Islet precursor cell (in vitro differentiated cells): Measurements from ENCODE around the gene RBM17.
"Not testable (repeated sequence)": the region's sequence is repeated elsewhere in the genome, so short reads cannot be mapped to it uniquely, and the experiment has no call there.

Experiments used
- DNase-seq: peaks from one replicate; pipeline ENCODE4 v3.0.0-alpha.2; 2018

RBM17 gene

GRCh38 chr10:6058682-6059475 is 30.0 kb upstream of the RBM17 start:
- DNase-seq: peak; percentile 19

GRCh38 chr10:6059506-6059905 is 29.3 kb upstream of the RBM17 start:
- peak; percentile 4 for DNase-seq

- peak; percentile 5 for DNase-seq
Measured at GRCh38 chr10:6061056-6061455, 27.8 kb upstream of the RBM17 start.

GRCh38 chr10:6062101-6062771 is 26.6 kb upstream of the RBM17 start, which contains the start of gene IL2RA:
IL2RA (minus strand) TSS chr10:6062367; CDS start chr10:6062151, 216 bp downstream.
- peak; percentile 50 for DNase-seq

GRCh38 chr10:6064119-6064518 is 24.7 kb upstream of the RBM17 start:
- DNase-seq: peak; percentile 16

- not testable (repeated sequence) for DNase-seq
Measured at GRCh38 chr10:6064726-6065125, 24.1 kb upstream of the RBM17 start.

- peak; percentile 18 for DNase-seq
Measured at GRCh38 chr10:6065406-6065805, 23.4 kb upstream of the RBM17 start.

GRCh38 chr10:6065835-6066234 is 23.0 kb upstream of the RBM17 start:
- peak; percentile 4 for DNase-seq

- no peak for DNase-seq
Measured at GRCh38 chr10:6067457-6067856, 21.4 kb upstream of the RBM17 start.

- no peak for DNase-seq
Measured at GRCh38 chr10:6068006-6068405, 20.8 kb upstream of the RBM17 start.

- DNase-seq: no peak
Measured at GRCh38 chr10:6068422-6068821, 20.4 kb upstream of the RBM17 start.

GRCh38 chr10:6069081-6069931 is 19.5 kb upstream of the RBM17 start:
- DNase-seq: no peak

- DNase-seq: no peak
Measured at GRCh38 chr10:6070660-6071059, 18.2 kb upstream of the RBM17 start.

- DNase-seq: no peak
Measured at GRCh38 chr10:6071181-6072175, 17.4 kb upstream of the RBM17 start.

- DNase-seq: no peak
Measured at GRCh38 chr10:6072215-6072934, 16.5 kb upstream of the RBM17 start.

GRCh38 chr10:6074489-6075301 is 14.1 kb upstream of the RBM17 start:
- DNase-seq: no peak

- no peak for DNase-seq
Measured at GRCh38 chr10:6077071-6077675, 11.7 kb upstream of the RBM17 start.

- no peak for DNase-seq
Measured at GRCh38 chr10:6079044-6079443, 9.8 kb upstream of the RBM17 start.

GRCh38 chr10:6080417-6080973 is 8.3 kb upstream of the RBM17 start:
- no peak for DNase-seq
